ENCODE results near the gene CREG1.

The CREG1 gene

GRCh38 chr1:167528057-167528728, 25.4 kb downstream of the CREG1 start:
- ChIA-PET CTCF (interaction anchor here (1.1 to 2.1 kb wide), 5 partner anchors 12 to 470 kb away, joined by 3 to 13 read pairs (median 5); no protein-coding TSS in a partner anchor), POLR2A (no interaction called here)
- TF ChIP-seq, protein P1, sequence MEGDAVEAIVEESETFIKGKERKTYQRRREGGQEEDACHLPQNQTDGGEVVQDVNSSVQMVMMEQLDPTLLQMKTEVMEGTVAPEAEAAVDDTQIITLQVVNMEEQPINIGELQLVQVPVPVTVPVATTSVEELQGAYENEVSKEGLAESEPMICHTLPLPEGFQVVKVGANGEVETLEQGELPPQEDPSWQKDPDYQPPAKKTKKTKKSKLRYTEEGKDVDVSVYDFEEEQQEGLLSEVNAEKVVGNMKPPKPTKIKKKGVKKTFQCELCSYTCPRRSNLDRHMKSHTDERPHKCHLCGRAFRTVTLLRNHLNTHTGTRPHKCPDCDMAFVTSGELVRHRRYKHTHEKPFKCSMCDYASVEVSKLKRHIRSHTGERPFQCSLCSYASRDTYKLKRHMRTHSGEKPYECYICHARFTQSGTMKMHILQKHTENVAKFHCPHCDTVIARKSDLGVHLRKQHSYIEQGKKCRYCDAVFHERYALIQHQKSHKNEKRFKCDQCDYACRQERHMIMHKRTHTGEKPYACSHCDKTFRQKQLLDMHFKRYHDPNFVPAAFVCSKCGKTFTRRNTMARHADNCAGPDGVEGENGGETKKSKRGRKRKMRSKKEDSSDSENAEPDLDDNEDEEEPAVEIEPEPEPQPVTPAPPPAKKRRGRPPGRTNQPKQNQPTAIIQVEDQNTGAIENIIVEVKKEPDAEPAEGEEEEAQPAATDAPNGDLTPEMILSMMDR (IDR thresholded peaks at IDR 0.05; ENCODE audit: control extremely low read depth, extremely low read depth, low read depth, missing control alignments) = no peak
- DNase-seq (ENCODE audit: extremely low spot score) = no peak

DNA sequence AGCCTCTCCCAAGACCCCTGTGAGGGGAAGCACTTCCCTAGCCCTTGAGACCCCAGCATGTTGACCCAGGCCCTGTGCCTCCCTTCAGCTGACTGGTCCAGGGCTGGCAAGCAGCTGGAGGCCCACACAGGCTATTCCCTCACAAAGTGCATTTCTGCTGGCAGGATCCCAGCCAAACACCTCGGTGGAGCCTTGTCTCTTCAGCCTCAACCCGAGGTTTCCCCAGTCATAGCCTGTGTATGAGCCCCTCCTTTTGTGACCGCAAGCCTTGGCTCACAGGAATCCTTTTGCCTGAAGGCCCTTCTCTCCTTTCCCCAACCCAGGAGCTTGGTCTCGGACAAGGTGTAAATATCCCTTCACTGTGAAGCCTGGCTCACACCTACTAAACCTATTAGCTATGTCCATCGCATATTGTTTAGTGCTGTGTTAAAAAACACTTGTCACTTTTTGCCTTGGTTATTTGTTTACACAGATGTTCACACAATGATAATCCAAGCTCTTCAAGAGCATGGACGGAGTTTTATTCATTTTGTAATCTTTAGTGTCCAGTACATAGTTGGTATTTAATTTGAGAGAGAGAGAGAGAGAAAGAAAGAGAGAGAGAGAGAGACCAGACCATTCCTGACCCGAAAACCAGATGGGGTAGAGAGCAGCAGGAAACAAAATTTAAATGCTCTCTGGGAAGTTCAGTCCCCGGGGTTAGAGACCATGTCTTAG, 26.7 kb downstream of the CREG1 start:
- TF ChIP-seq, protein P1 (IDR thresholded peaks at IDR 0.05; ENCODE audit: control extremely low read depth, extremely low read depth, low read depth, missing control alignments) = no peak
- POLR2A ChIA-PET = no interaction called here
- CTCF ChIA-PET = interaction anchor here (1.3 to 3.6 kb wide), 4 partner anchors 7 to 259 kb away, joined by 3 to 16 read pairs (median 10); no protein-coding TSS in a partner anchor
- no peak for DNase-seq (ENCODE audit: extremely low spot score)

DNA sequence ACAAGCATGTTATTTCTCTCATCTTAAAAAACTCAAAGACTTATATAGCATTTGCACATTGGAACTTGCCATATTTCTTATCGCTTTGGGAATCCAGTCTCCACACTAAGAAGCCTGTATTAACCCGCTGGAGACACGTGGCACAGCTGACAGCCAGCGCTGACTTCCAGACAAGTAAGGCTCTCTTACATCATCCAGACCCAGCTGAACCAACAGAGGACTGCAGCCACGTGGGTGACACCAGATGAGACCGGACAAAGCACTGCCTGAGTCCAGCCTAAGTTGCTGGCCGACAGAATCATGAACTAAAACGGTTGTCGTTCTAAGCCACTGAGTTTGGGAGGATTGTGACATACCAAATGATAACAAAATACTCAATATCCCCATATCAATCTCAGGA, 28.9 kb downstream of the CREG1 start:
- DNase-seq (ENCODE audit: extremely low spot score) = no peak
- ChIA-PET CTCF (interaction anchor here (1.5 to 3.6 kb wide), 3 partner anchors 9 to 16 kb away, joined by 3 to 16 read pairs (median 7); no protein-coding TSS in a partner anchor), POLR2A (no interaction called here)
- TF ChIP-seq, protein P1 (IDR thresholded peaks at IDR 0.05; ENCODE audit: control extremely low read depth, extremely low read depth, low read depth, missing control alignments) = no peak

GRCh38 chr1:167522246-167522645, 31.3 kb downstream of the CREG1 start:
- no peak for DNase-seq (ENCODE audit: extremely low spot score)
- TF ChIP-seq, protein P1 (IDR thresholded peaks at IDR 0.05; ENCODE audit: control extremely low read depth, extremely low read depth, low read depth, missing control alignments) = no peak
- POLR2A ChIA-PET = no interaction called here
- CTCF ChIA-PET = no interaction called here

DNA sequence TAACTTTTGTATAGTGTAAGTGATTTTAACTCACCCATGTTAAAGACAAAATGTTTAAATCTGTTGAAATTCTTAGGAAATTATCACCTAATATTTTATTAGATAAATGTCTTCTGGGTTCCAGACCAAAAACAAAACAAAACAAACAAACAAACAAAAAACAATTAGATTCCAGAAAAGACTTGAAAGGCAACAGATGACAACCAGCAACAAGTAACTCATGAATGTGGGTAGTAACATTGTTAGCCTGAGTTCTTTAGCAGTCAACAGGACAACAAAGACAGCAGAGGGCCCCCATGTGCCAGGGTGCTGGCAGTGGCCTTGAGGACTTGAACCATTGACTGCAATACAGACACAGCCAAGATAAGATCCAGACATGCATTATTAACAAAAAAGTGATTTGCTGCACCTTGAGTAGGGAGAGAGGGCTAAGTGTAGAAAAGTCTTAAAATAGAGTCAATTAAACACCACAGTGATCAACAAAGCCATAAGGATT, 32.8 kb downstream of the CREG1 start:
- ChIA-PET CTCF (interaction anchor here (0.9 to 1.7 kb wide), 3 partner anchors 12 to 89 kb away, joined by 3 to 9 read pairs (median 4); no protein-coding TSS in a partner anchor), POLR2A (no interaction called here)
- DNase-seq (ENCODE audit: extremely low spot score) = no peak
- TF ChIP-seq, protein P1 (IDR thresholded peaks at IDR 0.05; ENCODE audit: control extremely low read depth, extremely low read depth, low read depth, missing control alignments) = no peak

DNA sequence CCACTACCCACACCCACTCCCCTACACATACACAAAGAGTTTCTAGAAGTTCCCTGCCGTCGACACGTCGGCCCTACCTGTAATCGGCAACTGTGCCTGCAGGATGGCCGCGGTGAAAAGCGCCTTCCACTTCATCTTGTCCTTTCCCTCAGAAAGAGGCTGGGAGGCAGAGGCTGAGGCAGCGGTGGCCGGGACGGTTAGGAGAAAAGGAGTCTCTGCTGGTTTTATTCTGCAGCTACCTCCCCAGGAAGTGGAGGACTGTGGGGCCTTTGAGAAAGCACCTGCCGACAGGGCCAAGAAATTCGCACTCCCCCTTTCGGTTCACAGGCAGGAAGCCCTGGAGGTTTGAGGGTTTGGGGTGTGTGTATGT, 35.2 kb downstream of the CREG1 start, which contains the start of gene CD247:
Gene CD247, minus strand, starts transcription at position 199 of the 370 bp plus-strand sequence. Its CDS starts 64 bp downstream, at position 135.
- ChIA-PET CTCF (interaction anchor here (0.9 to 3.6 kb wide), 3 partner anchors 12 to 15 kb away, joined by 3 to 19 read pairs (median 3); no protein-coding TSS in a partner anchor), POLR2A (no interaction called here)
- no peak for DNase-seq (ENCODE audit: extremely low spot score)
- TF ChIP-seq, protein P1 (IDR thresholded peaks at IDR 0.05; ENCODE audit: control extremely low read depth, extremely low read depth, low read depth, missing control alignments) = no peak

Data from GM10248 (cell line).